Keratinocyte (primary cell): ENCODE measurements around the gene C15orf61. TPM values are rescaled to one million over a fixed set of nuclear protein-coding genes. Genes with fewer than 3 reads are reported as not detected.

Source experiments
- DNase-seq: peaks from one replicate; pipeline ENCODE4 v3.0.0-alpha.2; 2011; ENCODE audit warnings: low read depth, missing footprints, low spot score
- FAIRE-seq: peaks from 2 replicates; lab custom pipeline; 2011; peaks lifted over from hg19 to GRCh38; lab: Jason Lieb, UNC
- H2AFZ ChIP-seq: 2 replicates; pipeline ENCODE4 v1.6.0; 2012; ENCODE audit warnings: low read length, control low read depth, inconsistent platforms; ENCODE audit not compliant: control insufficient read depth
- H3K27ac ChIP-seq: 2 replicates; pipeline ENCODE4 v1.5.1; 2011; ENCODE audit warnings: low read length; ENCODE audit not compliant: control insufficient read depth, insufficient read depth
- H3K27me3 ChIP-seq: 3 replicates; pipeline ENCODE4 v1.6.0; 2011; ENCODE audit warnings: low read length; ENCODE audit not compliant: control insufficient read depth, insufficient read depth; ENCODE audit errors: extremely low read depth
- H3K36me3 ChIP-seq, 2 experiments: 2 replicates in 1 of 2; 3 replicates in 1 of 2; pipeline ENCODE4 v1.5.1; 2011; ENCODE audit warnings: low read length in 2 of 2, mild to moderate bottlenecking in 1 of 2; ENCODE audit not compliant: control insufficient read depth in 2 of 2, insufficient read depth in 2 of 2; ENCODE audit errors: extremely low read depth in 1 of 2
- H3K4me1 ChIP-seq: 3 replicates; pipeline ENCODE4 v1.5.1; 2011; ENCODE audit warnings: low read length; ENCODE audit not compliant: control insufficient read depth, insufficient read depth; ENCODE audit errors: extremely low read depth
- H3K4me2 ChIP-seq: 3 replicates; pipeline ENCODE4 v1.6.0; 2011; ENCODE audit warnings: low read depth, low read length; ENCODE audit not compliant: control insufficient read depth, insufficient read depth; ENCODE audit errors: extremely low read depth
- H3K4me3 ChIP-seq, 3 experiments: fragments of 200-600 bp in 1 of 3; sonication (generic) in 1 of 3; 2 replicates in 2 of 3; 3 replicates in 1 of 3; pipeline ENCODE4 v1.5.1; 2011 to 2016; ENCODE audit warnings: low read length in 3 of 3, mild to moderate bottlenecking in 3 of 3, control low read depth in 2 of 3, inconsistent platforms in 1 of 3, low read depth in 1 of 3, mixed read lengths in 1 of 3, mixed run types in 1 of 3, moderate library complexity in 1 of 3; ENCODE audit not compliant: control insufficient read depth in 2 of 3, insufficient read depth in 2 of 3; ENCODE audit errors: extremely low read depth in 1 of 3
- H3K79me2 ChIP-seq: 2 replicates; pipeline ENCODE4 v1.6.0; 2012; ENCODE audit warnings: low read length; ENCODE audit not compliant: control insufficient read depth, insufficient read depth
- H3K9ac ChIP-seq: 3 replicates; pipeline ENCODE4 v1.6.0; 2011; ENCODE audit warnings: low read length; ENCODE audit not compliant: control insufficient read depth, insufficient read depth; ENCODE audit errors: extremely low read depth
- H3K9me1 ChIP-seq: 3 replicates; pipeline ENCODE4 v1.6.0; 2011; ENCODE audit warnings: low read length; ENCODE audit not compliant: control insufficient read depth, insufficient read depth; ENCODE audit errors: extremely low read depth
- H3K9me3 ChIP-seq: 2 replicates; pipeline ENCODE4 v1.5.1; 2012; ENCODE audit warnings: low read depth, low read length; ENCODE audit not compliant: control insufficient read depth
- H4K20me1 ChIP-seq: 3 replicates; pipeline ENCODE4 v1.6.0; 2011; ENCODE audit warnings: low read length; ENCODE audit not compliant: control insufficient read depth, insufficient read depth; ENCODE audit errors: extremely low read depth
- CTCF ChIP-seq, 3 experiments: IDR thresholded peaks in 1 of 3; conservative IDR thresholded peaks in 1 of 3; optimal IDR thresholded peaks in 1 of 3; 2 replicates in 2 of 3; 3 replicates in 1 of 3; pipeline versions ENCODE3 to v1.5.1; 2011; ENCODE audit warnings: low read length in 3 of 3, mild to moderate bottlenecking in 3 of 3, moderate library complexity in 2 of 3, control low read depth in 1 of 3, inconsistent platforms in 1 of 3; ENCODE audit not compliant: insufficient read depth in 2 of 3; ENCODE audit errors: extremely low read depth in 1 of 3
- EZH2 ChIP-seq: IDR thresholded peaks from one replicate; pipeline ENCODE4 v1.6.1; 2012; ENCODE audit warnings: inconsistent platforms, mild to moderate bottlenecking, low read length, moderate library complexity
- dilution Hi-C: fragments of 300-500 bp; cut with MboI; formaldehyde crosslinking; loops from one replicate; pipeline ENCODE4 v1.7.0; 2020; ENCODE audit warnings: low sequenced_read_pairs; ENCODE audit not compliant: extremely low pct_ligation_motif_present
- polyA plus RNA-seq, 5 experiments: library from polyadenylated mRNA; depleted of rRNA in 3 of 5; stranded (reverse) in 3 of 5; stranded (forward) in 1 of 5; unstranded in 1 of 5; fragments of >200 nt; gene quantifications; 1 replicate in 1 of 5; 2 replicates in 3 of 5; 3 replicates in 1 of 5; pipeline versions ENCODE4 v1.2.1 to v1.2.3, GENCODE V29; 2011 to 2012; ENCODE audit warnings: missing spikeins in 2 of 5, low read depth in 1 of 5, low replicate concordance in 1 of 5

Gene C15orf61
- polyA plus RNA-seq, 1 donor (not counting 4 experiments of a cell fraction or from before 2014, with no cell fraction given) = 2.6 TPM

GRCh38 chr15:67569668-67570067 lies 48.7 kb downstream of the C15orf61 start:
- Histone ChIP-seq H3K9me1 (no peaks in the 10 kb centered on the region), H3K27ac (no peak overlapping the region), H3K4me1 (no peaks in the 10 kb centered on the region), H3K9me3 (no peaks in the 10 kb centered on the region), H3K4me3 (no peak overlapping the region), H3K27me3 (no peaks in the 10 kb centered on the region), H3K36me3 (no peaks in the 10 kb centered on the region), H3K79me2 (no peaks in the 10 kb centered on the region), H4K20me1 (no peaks in the 10 kb centered on the region), H3K9ac (no peak overlapping the region), H3K4me2 (no peak overlapping the region), H2AFZ (no peak overlapping the region)
- DNase-seq = no peak
- TF ChIP-seq CTCF (optimal IDR thresholded peaks at IDR 0.05 in 1 of 3, IDR thresholded peaks at IDR 0.05 in 1 of 3, conservative IDR thresholded peaks at IDR 0.05 in 1 of 3; ENCODE audit: extremely low read depth in 1 of 3, insufficient read depth in 2 of 3, low read length in 3 of 3) = no peak
- TF ChIP-seq EZH2 = no peak
- no peak for FAIRE-seq
- dilution Hi-C loops = no loop called here

- dilution Hi-C loops = no loop called here
- H3K4me1 ChIP-seq = no peaks in the 10 kb centered on the region
- H3K9me3 ChIP-seq = no peaks in the 10 kb centered on the region
- H3K4me3 ChIP-seq = no peak overlapping the region
- H2AFZ ChIP-seq = no peak overlapping the region
- H4K20me1 ChIP-seq = no peaks in the 10 kb centered on the region
- no peak for TF ChIP-seq EZH2
- no peak for TF ChIP-seq CTCF (optimal IDR thresholded peaks at IDR 0.05 in 1 of 3, IDR thresholded peaks at IDR 0.05 in 1 of 3, conservative IDR thresholded peaks at IDR 0.05 in 1 of 3; ENCODE audit: extremely low read depth in 1 of 3, insufficient read depth in 2 of 3, low read length in 3 of 3)
- DNase-seq (no peak), FAIRE-seq (no peak)
- H3K79me2 ChIP-seq = no peaks in the 10 kb centered on the region
- H3K4me2 ChIP-seq = no peak overlapping the region
- no peaks in the 10 kb centered on the region for H3K27me3 ChIP-seq
- no peaks in the 10 kb centered on the region for H3K36me3 ChIP-seq
- no peak overlapping the region for H3K27ac ChIP-seq
- no peaks in the 10 kb centered on the region for H3K9me1 ChIP-seq
- H3K9ac ChIP-seq = no peak overlapping the region
Measured at GRCh38 chr15:67570875-67571647, 50.1 kb downstream of the C15orf61 start.
